ENCODE measurements around the gene GOLGA6A. TPM values are rescaled to one million over a fixed set of nuclear protein-coding genes. Genes with fewer than 3 reads are reported as not detected.

Gene GOLGA6A
- total and polyA plus RNA-seq, 2 of the 8 experiments (the other 6 are each of a cell fraction or from before 2014, with no cell fraction given), result 0.80 to 1.0 TPM

GRCh38 chr15:74121858-74122257 is 39.5 kb upstream of the GOLGA6A start (continued):
- no peak for TF ChIP-seq CHD7 (IDR thresholded peaks at IDR 0.05; ENCODE audit: insufficient replicate concordance, low read length)
- no peak for TF ChIP-seq ZNF274 (IDR thresholded peaks at IDR 0.05; ENCODE audit: borderline replicate concordance, extremely low read depth, low read length)
- TF ChIP-seq TBP (IDR thresholded peaks at IDR 0.05; ENCODE audit: low read depth, low read length), result no peak
- TF ChIP-seq SAP30 (IDR thresholded peaks at IDR 0.05; ENCODE audit: insufficient read depth, insufficient replicate concordance, low read length), result no peak
- TF ChIP-seq KDM4A (IDR thresholded peaks at IDR 0.05; ENCODE audit: low read depth, low read length, severe bottlenecking), result no peak
- TF ChIP-seq CEBPB (IDR thresholded peaks at IDR 0.05; ENCODE audit: low read depth, low read length), result no peak

Data from H1 (cell line).